GM12878 (cell line): ENCODE measurements around the gene PYM1. TPM values are rescaled to one million over a fixed set of nuclear protein-coding genes. Genes with fewer than 3 reads are reported as not detected.

Source experiments
- KLF5 ChIP-seq: fragments of 450-650 bp; IDR thresholded peaks from 2 replicates; pipeline ENCODE4 v1.6.1; 2014; ENCODE audit warnings: mild to moderate bottlenecking; ENCODE audit not compliant: partially characterized antibody
- NKRF ChIP-seq: fragments of 450-650 bp; conservative IDR thresholded peaks from 2 replicates; pipeline ENCODE4 v1.6.1; 2017; ENCODE audit warnings: mild to moderate bottlenecking, moderate library complexity
- NR2C1 ChIP-seq: fragments of 450-650 bp; IDR thresholded peaks from 2 replicates; pipeline ENCODE4 v1.6.1; 2017; ENCODE audit warnings: antibody characterized with exemption, mild to moderate bottlenecking, moderate library complexity
- POLR2A ChIP-seq: IDR thresholded peaks from 2 replicates; pipeline ENCODE4 v1.6.1; 2011; ENCODE audit warnings: low read depth, mild to moderate bottlenecking, low read length
- SMC3 ChIP-seq: IDR thresholded peaks from 2 replicates; pipeline ENCODE4 v1.6.1; 2011; ENCODE audit warnings: low read length, improper control_type of control experiment, borderline replicate concordance
- ZNF274 ChIP-seq: IDR thresholded peaks from one replicate; pipeline ENCODE4 v1.8.0; 2011; ENCODE audit not compliant: insufficient read length, insufficient read depth
- ZNF622 ChIP-seq: fragments of 450-650 bp; IDR thresholded peaks from 2 replicates; pipeline ENCODE4 v1.6.1; 2017; ENCODE audit warnings: mild to moderate bottlenecking, inconsistent platforms
- polyA plus RNA-seq, 11 experiments: library from polyadenylated mRNA; depleted of rRNA in 4 of 11; unstranded in 6 of 11; stranded (reverse) in 5 of 11; fragments of >200 nt; fragmentation: Nextera tagmentation in 4 of 11; fragmentation: Illumina TruSeq in 1 of 11; extraction: Ambion mirVana in 4 of 11; extraction: Trizol in 1 of 11; gene quantifications; 1 replicate in 1 of 11; 2 replicates in 10 of 11; pipeline versions ENCODE4 v1.2.1 to v1.2.3, GENCODE V29; 2011 to 2016; ENCODE audit warnings: inconsistent platforms in 2 of 11, missing spikeins in 2 of 11, low read depth in 1 of 11
- total RNA-seq, 4 experiments: library from RNA; depleted of rRNA in 3 of 4; stranded (reverse); fragments of >200 nt in 3 of 4; fragmentation: Illumina TruSeq in 1 of 4; extraction: Trizol in 1 of 4; gene quantifications; 2 replicates each; pipeline versions ENCODE4 v1.2.1 to v1.2.3, GENCODE V29; 2013 to 2021
- TF ChIP-seq, protein P1 (sequence below): fragments of 450-650 bp; IDR thresholded peaks from 2 replicates; pipeline ENCODE4 v1.6.1; 2017; ENCODE audit warnings: low read depth, mild to moderate bottlenecking, moderate library complexity
- TF ChIP-seq, protein P2 (sequence below): fragments of 450-650 bp; IDR thresholded peaks from 2 replicates; pipeline ENCODE4 v1.6.1; 2018; ENCODE audit warnings: borderline replicate concordance, mild to moderate bottlenecking; ENCODE audit not compliant: partially characterized antibody
- TF ChIP-seq, protein P3 (sequence below): IDR thresholded peaks from 2 replicates; pipeline ENCODE4 v1.6.1; 2012; ENCODE audit warnings: low read depth, low read length, improper control_type of control experiment

Gene PYM1
- total and polyA plus RNA-seq, 10 of the 15 experiments (the other 5 are each of a cell fraction or from before 2014, with no cell fraction given) = 33.9 to 93.4 (median 55.8) TPM

DNA sequence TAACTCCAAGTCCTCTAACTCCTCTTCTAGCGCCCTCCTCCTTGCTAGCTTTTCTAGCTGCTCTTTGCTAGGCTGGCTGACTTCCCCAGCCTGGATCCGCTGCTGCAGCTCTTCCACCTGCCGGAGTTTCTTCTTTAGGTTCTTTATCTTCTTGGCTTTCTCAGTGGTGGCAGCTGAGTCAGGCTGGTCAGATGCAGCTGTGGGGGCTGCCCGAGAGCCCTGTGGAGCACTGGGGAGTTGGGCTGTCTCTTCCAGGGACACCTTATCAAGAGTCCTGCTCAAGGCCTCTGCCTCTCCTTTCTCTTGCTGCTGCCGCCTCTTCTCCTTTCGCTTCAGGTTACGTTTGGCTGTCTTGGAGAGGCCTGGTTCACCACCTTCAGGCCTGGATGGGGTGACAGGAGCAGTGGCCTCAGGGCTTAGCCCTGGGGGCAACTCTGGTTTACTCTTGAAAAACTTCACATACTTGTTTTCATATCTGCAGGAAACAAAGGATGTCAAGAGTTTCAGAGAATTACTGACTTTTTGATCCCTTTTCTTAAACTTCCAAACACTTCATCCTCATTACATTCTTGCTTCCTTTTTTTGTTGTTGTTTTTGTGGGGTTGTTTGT, 25.7 kb downstream of the PYM1 start (continued):
- TF ChIP-seq SMC3 (no peak), KLF5 (no peak), NR2C1 (no peak), NKRF (no peak), POLR2A (no peak), ZNF622 (no peak), ZNF274 (no peak)
- TF ChIP-seq, protein P1, sequence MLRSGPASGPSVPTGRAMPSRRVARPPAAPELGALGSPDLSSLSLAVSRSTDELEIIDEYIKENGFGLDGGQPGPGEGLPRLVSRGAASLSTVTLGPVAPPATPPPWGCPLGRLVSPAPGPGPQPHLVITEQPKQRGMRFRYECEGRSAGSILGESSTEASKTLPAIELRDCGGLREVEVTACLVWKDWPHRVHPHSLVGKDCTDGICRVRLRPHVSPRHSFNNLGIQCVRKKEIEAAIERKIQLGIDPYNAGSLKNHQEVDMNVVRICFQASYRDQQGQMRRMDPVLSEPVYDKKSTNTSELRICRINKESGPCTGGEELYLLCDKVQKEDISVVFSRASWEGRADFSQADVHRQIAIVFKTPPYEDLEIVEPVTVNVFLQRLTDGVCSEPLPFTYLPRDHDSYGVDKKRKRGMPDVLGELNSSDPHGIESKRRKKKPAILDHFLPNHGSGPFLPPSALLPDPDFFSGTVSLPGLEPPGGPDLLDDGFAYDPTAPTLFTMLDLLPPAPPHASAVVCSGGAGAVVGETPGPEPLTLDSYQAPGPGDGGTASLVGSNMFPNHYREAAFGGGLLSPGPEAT = no peak
- TF ChIP-seq, protein P2, sequence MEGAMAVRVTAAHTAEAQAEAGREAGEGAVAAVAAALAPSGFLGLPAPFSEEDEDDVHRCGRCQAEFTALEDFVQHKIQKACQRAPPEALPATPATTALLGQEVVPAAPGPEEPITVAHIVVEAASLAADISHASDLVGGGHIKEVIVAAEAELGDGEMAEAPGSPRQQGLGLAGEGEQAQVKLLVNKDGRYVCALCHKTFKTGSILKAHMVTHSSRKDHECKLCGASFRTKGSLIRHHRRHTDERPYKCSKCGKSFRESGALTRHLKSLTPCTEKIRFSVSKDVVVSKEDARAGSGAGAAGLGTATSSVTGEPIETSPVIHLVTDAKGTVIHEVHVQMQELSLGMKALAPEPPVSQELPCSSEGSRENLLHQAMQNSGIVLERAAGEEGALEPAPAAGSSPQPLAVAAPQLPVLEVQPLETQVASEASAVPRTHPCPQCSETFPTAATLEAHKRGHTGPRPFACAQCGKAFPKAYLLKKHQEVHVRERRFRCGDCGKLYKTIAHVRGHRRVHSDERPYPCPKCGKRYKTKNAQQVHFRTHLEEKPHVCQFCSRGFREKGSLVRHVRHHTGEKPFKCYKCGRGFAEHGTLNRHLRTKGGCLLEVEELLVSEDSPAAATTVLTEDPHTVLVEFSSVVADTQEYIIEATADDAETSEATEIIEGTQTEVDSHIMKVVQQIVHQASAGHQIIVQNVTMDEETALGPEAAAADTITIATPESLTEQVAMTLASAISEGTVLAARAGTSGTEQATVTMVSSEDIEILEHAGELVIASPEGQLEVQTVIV = no peak
- TF ChIP-seq, protein P3, sequence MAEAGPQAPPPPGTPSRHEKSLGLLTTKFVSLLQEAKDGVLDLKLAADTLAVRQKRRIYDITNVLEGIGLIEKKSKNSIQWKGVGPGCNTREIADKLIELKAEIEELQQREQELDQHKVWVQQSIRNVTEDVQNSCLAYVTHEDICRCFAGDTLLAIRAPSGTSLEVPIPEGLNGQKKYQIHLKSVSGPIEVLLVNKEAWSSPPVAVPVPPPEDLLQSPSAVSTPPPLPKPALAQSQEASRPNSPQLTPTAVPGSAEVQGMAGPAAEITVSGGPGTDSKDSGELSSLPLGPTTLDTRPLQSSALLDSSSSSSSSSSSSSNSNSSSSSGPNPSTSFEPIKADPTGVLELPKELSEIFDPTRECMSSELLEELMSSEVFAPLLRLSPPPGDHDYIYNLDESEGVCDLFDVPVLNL = no peak
- TF ChIP-seq, all 136 proteins: peak for 0
